HepG2 (cell line): ENCODE measurements around the gene GPX1.

Experiments used
- EZH2 ChIP-seq: conservative IDR thresholded peaks from 2 replicates; pipeline ENCODE4 v1.6.1; 2012; ENCODE audit warnings: mild to moderate bottlenecking, low read depth, low read length, moderate library complexity
- MYNN ChIP-seq: sonication (generic); formaldehyde crosslinking; IDR thresholded peaks from 2 replicates; pipeline ENCODE4 v1.4.0; 2020; ENCODE audit warnings: mild to moderate bottlenecking, low read depth, missing genetic modification reagents
- RNF2 ChIP-seq: fragments of 450-650 bp; conservative IDR thresholded peaks from 2 replicates; pipeline ENCODE4 v1.6.1; 2016; ENCODE audit warnings: low read depth
- TF ChIP-seq, protein P1 (sequence below): sonication (generic); formaldehyde crosslinking; IDR thresholded peaks from 2 replicates; pipeline ENCODE4 v1.5.0; 2020; ENCODE audit warnings: mild to moderate bottlenecking, missing genetic modification reagents, moderate library complexity
- TF ChIP-seq, protein P2 (sequence below): sonication (generic); formaldehyde crosslinking; IDR thresholded peaks from 2 replicates; pipeline ENCODE4 v1.5.0; 2020; ENCODE audit warnings: mild to moderate bottlenecking, missing genetic modification reagents

DNA sequence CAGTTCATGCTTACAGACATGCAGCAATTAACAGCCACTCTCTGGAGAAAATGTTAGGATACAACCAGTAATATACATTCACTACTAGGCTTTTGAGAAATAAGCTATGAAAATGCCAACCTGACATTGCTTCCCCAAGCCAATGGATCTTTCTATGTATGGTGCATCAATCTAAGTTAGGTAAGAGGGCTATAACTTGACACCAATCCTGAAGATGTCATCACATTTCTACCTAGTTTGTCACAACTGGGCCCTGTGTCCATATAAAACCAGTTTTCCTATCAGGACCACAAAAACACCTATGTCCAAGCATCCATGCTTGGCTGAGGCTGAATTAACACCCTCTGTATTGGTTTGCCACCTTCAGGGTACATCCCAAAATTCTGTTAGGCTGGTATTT is 13.8 kb upstream of the GPX1 start:
- no peak for TF ChIP-seq RNF2
- TF ChIP-seq, protein P1, sequence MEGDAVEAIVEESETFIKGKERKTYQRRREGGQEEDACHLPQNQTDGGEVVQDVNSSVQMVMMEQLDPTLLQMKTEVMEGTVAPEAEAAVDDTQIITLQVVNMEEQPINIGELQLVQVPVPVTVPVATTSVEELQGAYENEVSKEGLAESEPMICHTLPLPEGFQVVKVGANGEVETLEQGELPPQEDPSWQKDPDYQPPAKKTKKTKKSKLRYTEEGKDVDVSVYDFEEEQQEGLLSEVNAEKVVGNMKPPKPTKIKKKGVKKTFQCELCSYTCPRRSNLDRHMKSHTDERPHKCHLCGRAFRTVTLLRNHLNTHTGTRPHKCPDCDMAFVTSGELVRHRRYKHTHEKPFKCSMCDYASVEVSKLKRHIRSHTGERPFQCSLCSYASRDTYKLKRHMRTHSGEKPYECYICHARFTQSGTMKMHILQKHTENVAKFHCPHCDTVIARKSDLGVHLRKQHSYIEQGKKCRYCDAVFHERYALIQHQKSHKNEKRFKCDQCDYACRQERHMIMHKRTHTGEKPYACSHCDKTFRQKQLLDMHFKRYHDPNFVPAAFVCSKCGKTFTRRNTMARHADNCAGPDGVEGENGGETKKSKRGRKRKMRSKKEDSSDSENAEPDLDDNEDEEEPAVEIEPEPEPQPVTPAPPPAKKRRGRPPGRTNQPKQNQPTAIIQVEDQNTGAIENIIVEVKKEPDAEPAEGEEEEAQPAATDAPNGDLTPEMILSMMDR, result no peak
- no peak for TF ChIP-seq MYNN
- TF ChIP-seq, protein P2, sequence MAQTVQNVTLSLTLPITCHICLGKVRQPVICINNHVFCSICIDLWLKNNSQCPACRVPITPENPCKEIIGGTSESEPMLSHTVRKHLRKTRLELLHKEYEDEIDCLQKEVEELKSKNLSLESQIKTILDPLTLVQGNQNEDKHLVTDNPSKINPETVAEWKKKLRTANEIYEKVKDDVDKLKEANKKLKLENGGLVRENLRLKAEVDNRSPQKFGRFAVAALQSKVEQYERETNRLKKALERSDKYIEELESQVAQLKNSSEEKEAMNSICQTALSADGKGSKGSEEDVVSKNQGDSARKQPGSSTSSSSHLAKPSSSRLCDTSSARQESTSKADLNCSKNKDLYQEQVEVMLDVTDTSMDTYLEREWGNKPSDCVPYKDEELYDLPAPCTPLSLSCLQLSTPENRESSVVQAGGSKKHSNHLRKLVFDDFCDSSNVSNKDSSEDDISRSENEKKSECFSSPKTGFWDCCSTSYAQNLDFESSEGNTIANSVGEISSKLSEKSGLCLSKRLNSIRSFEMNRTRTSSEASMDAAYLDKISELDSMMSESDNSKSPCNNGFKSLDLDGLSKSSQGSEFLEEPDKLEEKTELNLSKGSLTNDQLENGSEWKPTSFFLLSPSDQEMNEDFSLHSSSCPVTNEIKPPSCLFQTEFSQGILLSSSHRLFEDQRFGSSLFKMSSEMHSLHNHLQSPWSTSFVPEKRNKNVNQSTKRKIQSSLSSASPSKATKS (CRISPR knock-in tag), result no peak
- TF ChIP-seq EZH2, result no peak
